SK-N-SH (cell line): Measurements from ENCODE around the gene GP1BA. TPM values are rescaled to one million over a fixed set of nuclear protein-coding genes. Genes with fewer than 3 reads are reported as not detected.

ENCODE experiments used
- CTCF ChIA-PET: fragments of 300-600, 350-600 bp; formaldehyde crosslinking; extraction: SDS; loops from one replicate; lab custom pipeline; 2021; lab: Yijun Ruan, JAX
- POLR2A ChIA-PET: fragments of 350-600 bp; sonication (Branson Sonifier 250); formaldehyde crosslinking; extraction: SDS; loops from one replicate; lab custom pipeline; 2020; ENCODE audit warnings: antibody characterized with exemption, inconsistent platforms; lab: Yijun Ruan, JAX
- DNase-seq: peaks from one replicate; pipeline ENCODE4 v3.0.0; 2012
- H2AFZ ChIP-seq: fragments of 200-600 bp; sonication (generic); 2 replicates; pipeline ENCODE4 v1.8.1; 2016; ENCODE audit warnings: antibody characterized with exemption, mild to moderate bottlenecking, low read depth
- H3F3A ChIP-seq: fragments of 200-600 bp; sonication (generic); replicated peaks from 2 replicates; pipeline ENCODE3; 2016; ENCODE audit warnings: antibody characterized with exemption, mild to moderate bottlenecking; ENCODE audit not compliant: insufficient read depth
- H3K27ac ChIP-seq, 2 experiments: fragments of 200-500 bp in 1 of 2; fragments of 200-600 bp in 1 of 2; sonication (Bioruptor generic) in 1 of 2; sonication (generic), shearing (Covaris generic) in 1 of 2; 2 replicates each; pipeline versions ENCODE4 v1.5.1 to v1.6.1; 2014 to 2016; ENCODE audit warnings: low read depth in 2 of 2, inconsistent platforms in 1 of 2, low read length in 1 of 2, mild to moderate bottlenecking in 1 of 2, mixed read lengths in 1 of 2
- H3K27me3 ChIP-seq: fragments of 200-600 bp; sonication (generic), shearing (Covaris generic); 2 replicates; pipeline ENCODE4 v1.6.1; 2016; ENCODE audit warnings: mixed run types; ENCODE audit not compliant: insufficient read depth
- H3K36me3 ChIP-seq, 2 experiments: fragments of 200-500 bp in 1 of 2; fragments of 200-600 bp in 1 of 2; sonication (Bioruptor generic) in 1 of 2; sonication (generic) in 1 of 2; replicated peaks in 1 of 2; 2 replicates each; pipeline versions ENCODE3 to v1.5.1; 2014 to 2016; ENCODE audit warnings: low read length in 1 of 2, mild to moderate bottlenecking in 1 of 2; ENCODE audit not compliant: insufficient read depth in 2 of 2, control insufficient read depth in 1 of 2
- H3K4me1 ChIP-seq, 2 experiments: fragments of 200-500 bp in 1 of 2; fragments of 200-600 bp in 1 of 2; sonication (Bioruptor generic) in 1 of 2; sonication (generic), shearing (Covaris generic) in 1 of 2; 2 replicates each; pipeline versions ENCODE4 v1.5.1 to v1.6.1; 2014 to 2016; ENCODE audit warnings: low read depth in 1 of 2, low read length in 1 of 2, mixed run types in 1 of 2; ENCODE audit not compliant: insufficient read depth in 2 of 2, control insufficient read depth in 1 of 2
- H3K4me2 ChIP-seq: fragments of 200-600 bp; sonication (generic), shearing (Covaris generic); 2 replicates; pipeline ENCODE4 v1.6.1; 2017; ENCODE audit warnings: mixed run types
- H3K4me3 ChIP-seq, 2 experiments: fragments of 200-500 bp in 1 of 2; fragments of 200-600 bp in 1 of 2; sonication (Bioruptor generic) in 1 of 2; sonication (generic), shearing (Covaris generic) in 1 of 2; 2 replicates each; pipeline versions ENCODE4 v1.5.1 to v1.8.1; 2014 to 2016; ENCODE audit warnings: low read depth in 2 of 2, inconsistent platforms in 1 of 2, low read length in 1 of 2, mild to moderate bottlenecking in 1 of 2, mixed read lengths in 1 of 2, moderate library complexity in 1 of 2
- H3K79me2 ChIP-seq: fragments of 200-600 bp; sonication (generic); 2 replicates; pipeline ENCODE4 v1.8.1; 2017; ENCODE audit warnings: mild to moderate bottlenecking; ENCODE audit not compliant: insufficient read depth
- H3K9ac ChIP-seq: fragments of 200-600 bp; sonication (generic); 2 replicates; pipeline ENCODE4 v1.6.1; 2017; ENCODE audit warnings: mixed run types
- H3K9me2 ChIP-seq: fragments of 200-600 bp; sonication (generic); 2 replicates; pipeline ENCODE4 v1.6.1; 2017; ENCODE audit warnings: mixed run types
- H3K9me3 ChIP-seq: fragments of 200-600 bp; sonication (generic); 2 replicates; pipeline ENCODE4 v1.6.1; 2017; ENCODE audit warnings: mixed run types, mild to moderate bottlenecking, moderate library complexity
- H4K20me1 ChIP-seq: fragments of 200-600 bp; sonication (generic); 2 replicates; pipeline ENCODE4 v1.6.1; 2017; ENCODE audit warnings: mild to moderate bottlenecking, mixed run types; ENCODE audit not compliant: insufficient read depth
- FOXJ3 ChIP-seq: sonication (generic); formaldehyde crosslinking; IDR thresholded peaks from 2 replicates; pipeline ENCODE4 v1.5.1; 2020; ENCODE audit warnings: mild to moderate bottlenecking, missing genetic modification reagents
- JUND ChIP-seq: IDR thresholded peaks from 2 replicates; pipeline ENCODE4 v1.4.0; 2012
- NRF1 ChIP-seq: IDR thresholded peaks from 2 replicates; pipeline ENCODE4 v1.6.1; 2012; ENCODE audit warnings: low read depth, mild to moderate bottlenecking, low read length
- RXRA ChIP-seq: IDR thresholded peaks from 2 replicates; pipeline ENCODE4 v1.4.0; 2012; ENCODE audit warnings: low read depth, mild to moderate bottlenecking, borderline replicate concordance
- TAF1 ChIP-seq: IDR thresholded peaks from 2 replicates; pipeline ENCODE4 v1.6.1; 2012; ENCODE audit warnings: low read depth, mild to moderate bottlenecking, low read length, moderate library complexity, borderline replicate concordance
- TCF12 ChIP-seq: IDR thresholded peaks from 2 replicates; pipeline ENCODE4 v1.4.0; 2012
- WGBS: methylation state at CpG from one replicate; pipeline ENCODE4 v1.1.6; 2017; ENCODE audit warnings: low lambda C conversion rate; 5-methylcytosine and 5-hydroxymethylcytosine counted together
- polyA plus RNA-seq, 3 experiments: library from polyadenylated mRNA; depleted of rRNA; stranded (reverse); fragments of >200 nt; gene quantifications; 2 replicates each; pipeline ENCODE4 v1.2.3, GENCODE V29; 2012

Gene GP1BA
- polyA plus RNA-seq, 1 of the 3 experiments (the other 2 are of a cell fraction), result not detected

- TF ChIP-seq TCF12, result no peak
- TF ChIP-seq TAF1, result no peak
- no peak for TF ChIP-seq JUND
Measured at GRCh38 chr17:4942760-4943508, 10.9 kb downstream of the GP1BA start (continued).

GRCh38 chr17:4944163-4944553, 12.1 kb downstream of the GP1BA start:
- peaks cover 45% of the 10 kb centered on the region for H4K20me1 ChIP-seq
- no peak overlapping the region for H2AFZ ChIP-seq
- H3F3A ChIP-seq, result peaks cover 71% of the 10 kb centered on the region
- no peaks in the 10 kb centered on the region for H3K9me3 ChIP-seq
- no peak for DNase-seq
- peaks cover 37 to 40% of the 10 kb centered on the region in 2 experiments for H3K36me3 ChIP-seq
- H3K4me2 ChIP-seq, result peak overlapping the region; percentile 98; the same call in 1 of the 2 replicates
- no peak overlapping the region for H3K4me3 ChIP-seq
- 70% methylated on average over 3 of the region's 3 CpGs for WGBS
- CTCF ChIA-PET, result no interaction called here
- no peaks in the 10 kb centered on the region for H3K9me2 ChIP-seq
- H3K9ac ChIP-seq, result peak overlapping the region; percentile 41; the same call in 1 of the 2 replicates
- peaks cover 16 to 35% of the 10 kb centered on the region in 2 experiments for H3K4me1 ChIP-seq
- no peak for TF ChIP-seq FOXJ3
- TF ChIP-seq RXRA, result no peak
- TF ChIP-seq, all 33 proteins: peak for 0
- Histone ChIP-seq H3K79me2 (peaks cover 84% of the 10 kb centered on the region), H3K27me3 (no peaks in the 10 kb centered on the region), H3K27ac (peak overlapping the region in 1 of 2 experiments; percentile 97; a peak in 2 of 4 replicates)
- POLR2A ChIA-PET, result interaction anchor here (0.7 kb wide), 1 partner anchor 31 kb away, joined by 3 read pairs; no protein-coding TSS in a partner anchor

GRCh38 chr17:4944554-4945175, 12.6 kb downstream of the GP1BA start:
- peaks cover 73% of the 10 kb centered on the region for H3F3A ChIP-seq
- 61% methylated on average over 6 of the region's 8 CpGs for WGBS
- H3K4me1 ChIP-seq, result peaks cover 16 to 33% of the 10 kb centered on the region in 2 experiments
- H4K20me1 ChIP-seq, result peaks cover 45% of the 10 kb centered on the region
- no peaks in the 10 kb centered on the region for H3K27me3 ChIP-seq
- no peak for DNase-seq
- no peaks in the 10 kb centered on the region for H3K9me2 ChIP-seq
- peaks cover 79% of the 10 kb centered on the region for H3K79me2 ChIP-seq
- no peak overlapping the region for H2AFZ ChIP-seq
- no peaks in the 10 kb centered on the region for H3K9me3 ChIP-seq
- H3K9ac ChIP-seq, result peak overlapping the region; percentile 41; the same call in 1 of the 2 replicates
- TF ChIP-seq NRF1 (no peak), JUND (peak; percentile 3; the same call in 1 of the 2 replicates)
- H3K4me3 ChIP-seq, result no peak overlapping the region; a peak in 1 of 4 replicates
- H3K27ac ChIP-seq, result peak overlapping the region; percentile 63 to 97
- POLR2A ChIA-PET, result interaction anchor here (0.6 to 4.3 kb wide), 2 partner anchors 18 to 23 kb away, joined by 3 to 32 read pairs; partner anchors contain the start of gene SPAG7
- peaks cover 37 to 40% of the 10 kb centered on the region in 2 experiments for H3K36me3 ChIP-seq
- H3K4me2 ChIP-seq, result peak overlapping the region; percentile 98
- CTCF ChIA-PET, result interaction anchor here (0.9 kb wide), 1 partner anchor 154 kb away, joined by 3 read pairs; no protein-coding TSS in a partner anchor
